ENCODE data around the gene LSM14B. TPM values are rescaled to one million over a fixed set of nuclear protein-coding genes. Genes with fewer than 3 reads are reported as not detected.

Gene LSM14B
- total and polyA plus RNA-seq, 8 donors, result 0.58 to 27.2 (median 15.3) TPM

DNA sequence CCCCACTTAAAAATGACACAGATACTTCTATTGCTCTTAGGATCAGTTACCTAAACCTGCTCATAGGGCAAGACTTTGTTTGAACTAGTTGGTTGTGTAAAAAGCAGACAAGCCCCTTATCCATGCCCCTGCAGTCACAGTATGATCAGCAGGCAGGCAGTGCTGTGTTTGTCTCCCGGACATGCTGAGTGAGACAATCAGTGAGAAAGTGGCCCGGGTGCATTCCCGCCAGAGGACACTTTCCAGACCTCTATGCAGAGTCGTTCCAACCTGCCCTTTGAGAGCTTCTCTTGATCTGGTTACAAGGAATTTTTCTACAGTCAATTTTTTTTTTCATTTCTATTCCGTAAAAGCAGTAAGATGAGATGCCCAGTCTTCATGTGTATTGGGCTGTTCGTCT is 6.2 kb downstream of the LSM14B start:
- DNase-seq, result no peak
- H3K36me3 ChIP-seq, result peaks cover 79 to 98% (median 91%) of the 10 kb centered on the region in 4 donors
- no peak overlapping the region for H3K27ac ChIP-seq
- no peak overlapping the region for H3K4me3 ChIP-seq
- peaks cover 7 to 45% (median 19%) of the 10 kb centered on the region in 4 donors for H3K4me1 ChIP-seq
- TF ChIP-seq POLR2AphosphoS5 (IDR thresholded peaks at IDR 0.05) (no peak), POLR2A (IDR thresholded peaks at IDR 0.05) (no peak), EP300 (IDR thresholded peaks at IDR 0.05) (no peak)
- TF ChIP-seq, protein P1, sequence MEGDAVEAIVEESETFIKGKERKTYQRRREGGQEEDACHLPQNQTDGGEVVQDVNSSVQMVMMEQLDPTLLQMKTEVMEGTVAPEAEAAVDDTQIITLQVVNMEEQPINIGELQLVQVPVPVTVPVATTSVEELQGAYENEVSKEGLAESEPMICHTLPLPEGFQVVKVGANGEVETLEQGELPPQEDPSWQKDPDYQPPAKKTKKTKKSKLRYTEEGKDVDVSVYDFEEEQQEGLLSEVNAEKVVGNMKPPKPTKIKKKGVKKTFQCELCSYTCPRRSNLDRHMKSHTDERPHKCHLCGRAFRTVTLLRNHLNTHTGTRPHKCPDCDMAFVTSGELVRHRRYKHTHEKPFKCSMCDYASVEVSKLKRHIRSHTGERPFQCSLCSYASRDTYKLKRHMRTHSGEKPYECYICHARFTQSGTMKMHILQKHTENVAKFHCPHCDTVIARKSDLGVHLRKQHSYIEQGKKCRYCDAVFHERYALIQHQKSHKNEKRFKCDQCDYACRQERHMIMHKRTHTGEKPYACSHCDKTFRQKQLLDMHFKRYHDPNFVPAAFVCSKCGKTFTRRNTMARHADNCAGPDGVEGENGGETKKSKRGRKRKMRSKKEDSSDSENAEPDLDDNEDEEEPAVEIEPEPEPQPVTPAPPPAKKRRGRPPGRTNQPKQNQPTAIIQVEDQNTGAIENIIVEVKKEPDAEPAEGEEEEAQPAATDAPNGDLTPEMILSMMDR (IDR thresholded peaks at IDR 0.05), result no peak
- H3K27me3 ChIP-seq, result no peaks in the 10 kb centered on the region
- intact Hi-C loops (cut with DNase I; ENCODE audit: low total_unique reads), result no loop called here
- WGBS, 5 donors, result 81 to 90% (median 88%) methylated on average over 6 of the region's 6 CpGs
- no peaks in the 10 kb centered on the region for H3K9me3 ChIP-seq

DNA sequence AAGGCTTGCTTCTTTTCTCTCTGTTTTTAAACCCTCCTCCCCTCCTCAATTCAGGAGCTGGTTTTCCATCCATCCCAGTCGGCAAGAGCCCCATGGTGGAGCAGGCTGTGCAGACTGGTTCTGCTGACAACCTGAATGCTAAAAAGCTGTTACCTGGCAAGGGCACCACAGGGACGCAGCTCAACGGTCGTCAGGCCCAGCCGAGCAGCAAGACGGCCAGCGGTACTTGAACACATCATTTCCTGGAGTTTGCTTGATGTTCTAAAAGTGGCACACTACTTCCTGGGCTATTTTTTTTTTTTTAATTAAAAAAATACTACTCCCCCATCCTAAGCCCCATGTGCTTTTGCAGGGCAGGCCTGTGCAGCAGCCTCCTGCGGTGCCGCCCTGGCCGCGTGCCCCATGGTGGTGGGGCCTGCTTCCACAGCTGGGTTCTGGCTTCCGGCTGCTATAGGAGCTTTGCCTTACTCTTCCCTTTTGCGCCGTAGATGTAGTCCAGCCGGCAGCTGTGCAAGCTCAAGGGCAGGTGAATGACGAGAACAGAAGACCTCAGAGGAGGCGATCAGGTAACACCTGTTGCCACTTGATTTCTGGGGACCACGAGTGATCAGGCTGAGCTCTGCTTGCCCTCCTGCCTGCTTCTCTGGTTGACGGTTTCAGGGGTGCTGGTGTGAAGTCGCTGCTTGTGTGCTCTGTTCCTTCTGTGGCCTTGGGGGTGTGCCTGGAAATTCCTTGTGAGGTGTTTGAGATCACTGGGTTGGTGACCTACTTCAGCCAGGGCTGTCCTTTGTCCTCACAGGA is 7.7 kb downstream of the LSM14B start:
- peaks cover 90 to 100% (median 100%) of the 10 kb centered on the region in 4 donors for H3K36me3 ChIP-seq
- WGBS, 5 donors, result 83 to 92% (median 86%) methylated on average over 12 to 20 of the region's 20 CpGs
- H3K9me3 ChIP-seq, result no peaks in the 10 kb centered on the region
- no peak overlapping the region for H3K4me3 ChIP-seq
- DNase-seq, result no peak
- H3K27me3 ChIP-seq, result no peaks in the 10 kb centered on the region
- TF ChIP-seq POLR2AphosphoS5 (IDR thresholded peaks at IDR 0.05), result no peak
- TF ChIP-seq EP300 (IDR thresholded peaks at IDR 0.05), result no peak
- no peak for TF ChIP-seq POLR2A (IDR thresholded peaks at IDR 0.05)
- TF ChIP-seq, protein P1 (IDR thresholded peaks at IDR 0.05), result no peak
- intact Hi-C loops (cut with DNase I; ENCODE audit: low total_unique reads), result loop anchor here (5.0 kb wide), 1 partner anchor 118 kb away; no protein-coding TSS in a partner anchor
- peaks cover 5 to 45% (median 14%) of the 10 kb centered on the region in 4 donors for H3K4me1 ChIP-seq
- no peak overlapping the region for H3K27ac ChIP-seq

DNA sequence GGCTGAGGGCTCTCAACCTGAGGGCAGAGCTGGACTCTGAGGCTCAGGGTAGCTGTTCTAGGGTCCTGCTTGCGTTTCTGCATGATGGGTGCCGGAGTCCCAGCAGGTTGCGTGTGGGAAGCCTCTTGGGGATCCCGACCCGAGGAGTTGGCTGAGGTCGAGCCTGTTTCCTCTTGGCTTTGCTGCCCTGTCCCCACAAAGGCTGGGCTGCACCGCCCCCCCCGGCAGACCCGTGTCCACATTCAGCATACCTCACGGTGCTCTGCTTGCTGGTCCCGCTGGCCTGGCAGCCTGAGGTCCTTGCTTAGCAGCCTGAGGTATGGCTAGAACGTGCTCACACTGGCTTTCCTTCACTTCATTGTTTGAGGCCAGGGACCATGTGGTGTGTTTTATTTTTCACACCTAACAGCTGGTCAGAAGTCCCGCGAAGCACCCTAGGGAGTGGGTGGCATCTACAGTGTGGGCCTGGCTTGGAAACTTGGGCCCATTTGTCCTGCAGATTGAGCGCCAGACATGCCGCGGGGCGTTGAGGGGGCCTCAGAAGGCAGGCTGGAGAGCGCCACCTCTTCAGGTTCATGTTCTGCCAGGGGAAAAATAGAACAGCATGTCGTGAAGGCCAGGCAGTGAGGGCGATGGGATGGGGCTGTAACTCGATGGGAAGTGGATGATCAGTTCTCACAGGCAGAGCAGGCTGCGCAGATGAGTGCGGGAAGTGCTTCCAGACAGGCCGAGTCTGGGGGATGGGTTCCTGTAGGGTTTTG is 9.5 kb downstream of the LSM14B start:
- peaks cover 5 to 40% (median 14%) of the 10 kb centered on the region in 4 donors for H3K4me1 ChIP-seq
- peak overlapping the region in 3 of 5 donors; percentile 15 to 67 (median 42) for H3K27ac ChIP-seq
- TF ChIP-seq POLR2AphosphoS5 (IDR thresholded peaks at IDR 0.05), result no peak
- TF ChIP-seq, protein P1 (IDR thresholded peaks at IDR 0.05), result no peak
- no peak for TF ChIP-seq EP300 (IDR thresholded peaks at IDR 0.05)
- no peak for TF ChIP-seq POLR2A (IDR thresholded peaks at IDR 0.05)
- intact Hi-C loops (cut with DNase I; ENCODE audit: low total_unique reads), result loop anchor here (5.0 kb wide), 1 partner anchor 119 kb away; no protein-coding TSS in a partner anchor
- no peaks in the 10 kb centered on the region for H3K9me3 ChIP-seq
- peaks cover 93 to 100% (median 100%) of the 10 kb centered on the region in 4 donors for H3K36me3 ChIP-seq
- DNase-seq, result no peak
- no peaks in the 10 kb centered on the region for H3K27me3 ChIP-seq
- WGBS, 5 donors, result 87 to 92% (median 90%) methylated on average over 22 to 25 of the region's 25 CpGs
- H3K4me3 ChIP-seq, result no peak overlapping the region

DNA sequence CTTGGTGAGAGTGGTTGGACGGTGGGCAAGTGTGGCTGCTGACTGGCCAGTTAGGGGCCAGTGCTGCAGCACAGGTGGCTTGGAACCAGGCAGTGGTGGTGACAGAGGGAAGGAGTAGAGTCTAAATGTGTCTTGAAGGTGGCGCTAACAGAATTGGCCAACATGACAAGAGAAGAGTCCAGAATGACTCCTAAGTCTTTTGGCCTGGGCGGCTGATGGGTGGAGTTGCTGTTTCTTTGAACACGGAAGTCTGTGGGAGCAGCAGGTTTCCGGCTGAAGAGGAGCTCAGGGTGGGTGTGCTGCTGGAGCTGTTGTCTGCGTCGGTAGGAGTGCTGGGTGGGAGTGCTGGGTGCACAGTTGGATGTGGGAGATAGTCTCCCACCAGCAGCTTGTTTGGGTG is 10.1 kb downstream of the LSM14B start:
- peak overlapping the region in 4 of 5 donors; percentile 41 to 67 (median 54) for H3K27ac ChIP-seq
- H3K36me3 ChIP-seq, result peaks cover 92 to 100% (median 100%) of the 10 kb centered on the region in 4 donors
- TF ChIP-seq POLR2AphosphoS5 (IDR thresholded peaks at IDR 0.05), result no peak
- TF ChIP-seq EP300 (IDR thresholded peaks at IDR 0.05), result no peak
- TF ChIP-seq POLR2A (IDR thresholded peaks at IDR 0.05), result no peak
- TF ChIP-seq, protein P1 (IDR thresholded peaks at IDR 0.05), result no peak
- no peak for DNase-seq
- intact Hi-C loops (cut with DNase I; ENCODE audit: low total_unique reads), result loop anchor here (5.0 kb wide), 1 partner anchor 120 kb away; no protein-coding TSS in a partner anchor
- 77 to 90% (median 84%) methylated on average over 7 of the region's 7 CpGs for WGBS, 5 donors
- H3K4me1 ChIP-seq, result peaks cover 5 to 46% (median 14%) of the 10 kb centered on the region in 4 donors
- no peak overlapping the region for H3K4me3 ChIP-seq
- H3K27me3 ChIP-seq, result no peaks in the 10 kb centered on the region
- no peaks in the 10 kb centered on the region for H3K9me3 ChIP-seq
